Measurements from ENCODE around the gene PTPRD. TPM values are rescaled to one million over a fixed set of nuclear protein-coding genes. Genes with fewer than 3 reads are reported as not detected.

PTPRD gene
- total and polyA plus RNA-seq, 9 donors = 16.2 to 231 (median 85.8) TPM

DNA sequence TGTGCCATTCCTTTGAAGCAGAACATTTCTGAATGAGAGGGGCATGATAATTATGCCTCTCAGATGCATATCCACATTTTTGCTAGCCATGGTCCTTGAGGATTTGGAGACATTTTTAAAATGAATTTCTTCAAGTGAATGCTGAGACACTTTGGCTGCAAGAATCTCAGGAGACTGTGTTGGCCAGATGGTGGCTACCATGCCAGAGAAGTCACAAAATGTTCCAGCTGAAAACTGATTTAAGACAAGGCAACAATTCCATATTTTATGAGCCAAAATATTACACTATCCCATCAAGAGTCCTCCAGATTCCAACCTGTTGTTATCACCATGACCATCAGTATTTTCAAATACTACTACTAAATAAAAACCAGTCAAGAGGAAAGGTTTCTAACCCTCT lies 1953.7 kb downstream of the PTPRD start:
- no peaks in the 10 kb centered on the region for H3K27me3 ChIP-seq
- no peak for DNase-seq
- H3K4me3 ChIP-seq = no peak overlapping the region
- H3K9me3 ChIP-seq = no peaks in the 10 kb centered on the region
- no peaks in the 10 kb centered on the region for H3K36me3 ChIP-seq
- no peak for TF ChIP-seq EP300 (IDR thresholded peaks at IDR 0.05)
- TF ChIP-seq, protein P1, sequence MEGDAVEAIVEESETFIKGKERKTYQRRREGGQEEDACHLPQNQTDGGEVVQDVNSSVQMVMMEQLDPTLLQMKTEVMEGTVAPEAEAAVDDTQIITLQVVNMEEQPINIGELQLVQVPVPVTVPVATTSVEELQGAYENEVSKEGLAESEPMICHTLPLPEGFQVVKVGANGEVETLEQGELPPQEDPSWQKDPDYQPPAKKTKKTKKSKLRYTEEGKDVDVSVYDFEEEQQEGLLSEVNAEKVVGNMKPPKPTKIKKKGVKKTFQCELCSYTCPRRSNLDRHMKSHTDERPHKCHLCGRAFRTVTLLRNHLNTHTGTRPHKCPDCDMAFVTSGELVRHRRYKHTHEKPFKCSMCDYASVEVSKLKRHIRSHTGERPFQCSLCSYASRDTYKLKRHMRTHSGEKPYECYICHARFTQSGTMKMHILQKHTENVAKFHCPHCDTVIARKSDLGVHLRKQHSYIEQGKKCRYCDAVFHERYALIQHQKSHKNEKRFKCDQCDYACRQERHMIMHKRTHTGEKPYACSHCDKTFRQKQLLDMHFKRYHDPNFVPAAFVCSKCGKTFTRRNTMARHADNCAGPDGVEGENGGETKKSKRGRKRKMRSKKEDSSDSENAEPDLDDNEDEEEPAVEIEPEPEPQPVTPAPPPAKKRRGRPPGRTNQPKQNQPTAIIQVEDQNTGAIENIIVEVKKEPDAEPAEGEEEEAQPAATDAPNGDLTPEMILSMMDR (IDR thresholded peaks at IDR 0.05) = no peak
- H3K27ac ChIP-seq = no peak overlapping the region
- no peaks in the 10 kb centered on the region for H3K4me1 ChIP-seq (ENCODE audit: insufficient read depth)
- intact Hi-C loops (cut with DNase I) = no loop called here

GRCh38 chr9:8655071-8655470 lies 1957.7 kb downstream of the PTPRD start:
- DNase-seq = no peak
- Histone ChIP-seq H3K27me3 (no peaks in the 10 kb centered on the region), H3K9me3 (no peaks in the 10 kb centered on the region), H3K4me3 (no peak overlapping the region), H3K4me1 (ENCODE audit: insufficient read depth) (peaks cover 5% of the 10 kb centered on the region), H3K36me3 (no peaks in the 10 kb centered on the region), H3K27ac (no peak overlapping the region)
- intact Hi-C loops (cut with DNase I) = no loop called here
- 88 to 93% (median 93%) methylated on average over 2 of the region's 2 CpGs for whole genome bisulfite sequencing, 3 donors
- no peak for TF ChIP-seq POLR2A (IDR thresholded peaks at IDR 0.05)
- TF ChIP-seq EP300 (IDR thresholded peaks at IDR 0.05) = no peak
- TF ChIP-seq, protein P1 (IDR thresholded peaks at IDR 0.05) = no peak

- DNase-seq = no peak
- no peaks in the 10 kb centered on the region for H3K9me3 ChIP-seq
- no peak overlapping the region for H3K4me3 ChIP-seq
- H3K27me3 ChIP-seq = no peaks in the 10 kb centered on the region
- WGBS, 3 donors = 89 to 97% (median 96%) methylated on average over 1 of the region's 1 CpG
- H3K27ac ChIP-seq = no peak overlapping the region
- H3K36me3 ChIP-seq = no peaks in the 10 kb centered on the region
- peaks cover 6% of the 10 kb centered on the region for H3K4me1 ChIP-seq (ENCODE audit: insufficient read depth)
- intact Hi-C loops (cut with DNase I) = no loop called here
- TF ChIP-seq EP300 (IDR thresholded peaks at IDR 0.05) (no peak), POLR2A (IDR thresholded peaks at IDR 0.05) (no peak)
- TF ChIP-seq, protein P1 (IDR thresholded peaks at IDR 0.05) = no peak
These were observed 1958.9 kb downstream of the PTPRD start for GRCh38 chr9:8653855-8654254.

DNA sequence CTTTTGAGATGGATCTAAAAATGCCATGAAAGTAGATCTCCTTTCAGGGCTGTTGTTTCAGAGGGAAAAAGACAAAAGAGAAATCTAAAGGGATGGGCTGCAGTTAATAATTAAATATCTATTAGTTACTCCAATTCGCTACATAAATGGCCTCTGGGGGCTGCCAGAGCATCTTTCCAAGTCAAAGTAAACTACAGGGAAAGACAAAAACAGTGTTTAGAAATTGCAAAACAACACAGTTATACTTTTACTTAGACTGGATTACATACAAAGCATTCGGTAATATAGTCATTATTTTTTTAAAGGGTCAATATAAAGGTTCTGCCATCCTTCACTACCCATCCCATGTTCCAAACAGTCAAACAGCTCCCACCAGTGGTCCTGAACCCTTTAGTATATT lies 1959.7 kb downstream of the PTPRD start:
- WGBS, 3 donors = 62 to 78% (median 68%) methylated on average over 2 of the region's 2 CpGs
- Histone ChIP-seq H3K4me3 (no peak overlapping the region), H3K9me3 (no peaks in the 10 kb centered on the region), H3K27ac (no peak overlapping the region), H3K36me3 (no peaks in the 10 kb centered on the region), H3K27me3 (no peaks in the 10 kb centered on the region), H3K4me1 (ENCODE audit: insufficient read depth) (peaks cover 6% of the 10 kb centered on the region)
- TF ChIP-seq EP300 (IDR thresholded peaks at IDR 0.05) = no peak
- TF ChIP-seq, protein P1 (IDR thresholded peaks at IDR 0.05) = no peak
- TF ChIP-seq POLR2A (IDR thresholded peaks at IDR 0.05) = no peak
- intact Hi-C loops (cut with DNase I) = no loop called here
- DNase-seq = no peak

- Histone ChIP-seq H3K36me3 (no peaks in the 10 kb centered on the region), H3K27ac (no peak overlapping the region), H3K27me3 (no peaks in the 10 kb centered on the region), H3K9me3 (no peaks in the 10 kb centered on the region), H3K4me3 (no peak overlapping the region), H3K4me1 (ENCODE audit: insufficient read depth) (peaks cover 6% of the 10 kb centered on the region)
- DNase-seq = no peak
- TF ChIP-seq, protein P1 (IDR thresholded peaks at IDR 0.05) = no peak
- no peak for TF ChIP-seq EP300 (IDR thresholded peaks at IDR 0.05)
- no peak for TF ChIP-seq POLR2A (IDR thresholded peaks at IDR 0.05)
- 41 to 87% (median 69%) methylated on average over 1 of the region's 1 CpG for WGBS, 3 donors
- intact Hi-C loops (cut with DNase I) = no loop called here
These were observed 1960.5 kb downstream of the PTPRD start for GRCh38 chr9:8652255-8652654.

Measured in ovary (tissue), 9 donors.